Measurements from ENCODE around the gene SSBP3.

The SSBP3 gene

DNA sequence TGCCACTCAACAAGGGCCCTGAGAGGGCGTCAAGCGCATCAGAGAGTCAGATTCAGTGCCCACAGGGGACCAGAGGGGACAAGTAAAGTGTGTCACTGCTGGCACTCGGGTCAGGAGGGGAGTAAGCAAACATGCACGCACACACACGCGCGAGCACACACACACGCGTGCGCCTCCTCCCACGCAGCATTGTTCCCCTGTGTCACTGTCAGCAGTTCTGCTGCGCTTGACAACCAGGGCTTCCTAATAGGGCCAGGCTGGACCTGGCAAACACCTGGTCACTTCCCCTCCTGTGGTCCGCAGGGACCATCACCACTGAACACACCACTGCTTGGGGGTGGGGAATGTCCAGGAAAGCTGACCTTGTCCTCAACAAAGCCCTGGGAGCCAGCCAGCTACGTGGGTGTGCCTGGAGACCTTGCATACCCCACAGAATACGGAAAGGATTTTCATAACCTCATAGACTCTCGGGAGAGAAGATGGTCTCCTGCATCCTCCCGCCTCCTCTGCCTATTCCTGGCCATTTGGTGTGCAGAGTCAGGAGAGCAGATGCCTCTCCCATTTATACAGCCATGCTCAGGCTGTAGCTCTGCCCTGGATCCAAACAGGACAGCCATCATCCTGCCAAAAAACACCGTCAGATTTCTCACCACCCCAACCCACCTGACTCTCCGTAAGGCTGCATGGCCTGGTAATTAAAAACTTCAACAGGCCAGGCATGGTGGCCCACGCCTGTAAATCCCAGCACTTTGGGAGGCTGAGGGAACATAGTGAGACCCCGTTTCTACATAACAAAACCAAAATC lies 73.2 kb downstream of the SSBP3 start:
- TF ChIP-seq, protein P1, sequence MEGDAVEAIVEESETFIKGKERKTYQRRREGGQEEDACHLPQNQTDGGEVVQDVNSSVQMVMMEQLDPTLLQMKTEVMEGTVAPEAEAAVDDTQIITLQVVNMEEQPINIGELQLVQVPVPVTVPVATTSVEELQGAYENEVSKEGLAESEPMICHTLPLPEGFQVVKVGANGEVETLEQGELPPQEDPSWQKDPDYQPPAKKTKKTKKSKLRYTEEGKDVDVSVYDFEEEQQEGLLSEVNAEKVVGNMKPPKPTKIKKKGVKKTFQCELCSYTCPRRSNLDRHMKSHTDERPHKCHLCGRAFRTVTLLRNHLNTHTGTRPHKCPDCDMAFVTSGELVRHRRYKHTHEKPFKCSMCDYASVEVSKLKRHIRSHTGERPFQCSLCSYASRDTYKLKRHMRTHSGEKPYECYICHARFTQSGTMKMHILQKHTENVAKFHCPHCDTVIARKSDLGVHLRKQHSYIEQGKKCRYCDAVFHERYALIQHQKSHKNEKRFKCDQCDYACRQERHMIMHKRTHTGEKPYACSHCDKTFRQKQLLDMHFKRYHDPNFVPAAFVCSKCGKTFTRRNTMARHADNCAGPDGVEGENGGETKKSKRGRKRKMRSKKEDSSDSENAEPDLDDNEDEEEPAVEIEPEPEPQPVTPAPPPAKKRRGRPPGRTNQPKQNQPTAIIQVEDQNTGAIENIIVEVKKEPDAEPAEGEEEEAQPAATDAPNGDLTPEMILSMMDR (IDR thresholded peaks at IDR 0.05; ENCODE audit: extremely low read depth, insufficient read depth, missing control alignments) = no peak
- in situ Hi-C loops (cut with MboI; ENCODE audit: low pct_unique_long_range_greater_than_20kb, low sequenced_read_pairs, unreplicated experiment) = no loop called here
- DNase-seq (ENCODE audit: low spot score) = no peak

DNA sequence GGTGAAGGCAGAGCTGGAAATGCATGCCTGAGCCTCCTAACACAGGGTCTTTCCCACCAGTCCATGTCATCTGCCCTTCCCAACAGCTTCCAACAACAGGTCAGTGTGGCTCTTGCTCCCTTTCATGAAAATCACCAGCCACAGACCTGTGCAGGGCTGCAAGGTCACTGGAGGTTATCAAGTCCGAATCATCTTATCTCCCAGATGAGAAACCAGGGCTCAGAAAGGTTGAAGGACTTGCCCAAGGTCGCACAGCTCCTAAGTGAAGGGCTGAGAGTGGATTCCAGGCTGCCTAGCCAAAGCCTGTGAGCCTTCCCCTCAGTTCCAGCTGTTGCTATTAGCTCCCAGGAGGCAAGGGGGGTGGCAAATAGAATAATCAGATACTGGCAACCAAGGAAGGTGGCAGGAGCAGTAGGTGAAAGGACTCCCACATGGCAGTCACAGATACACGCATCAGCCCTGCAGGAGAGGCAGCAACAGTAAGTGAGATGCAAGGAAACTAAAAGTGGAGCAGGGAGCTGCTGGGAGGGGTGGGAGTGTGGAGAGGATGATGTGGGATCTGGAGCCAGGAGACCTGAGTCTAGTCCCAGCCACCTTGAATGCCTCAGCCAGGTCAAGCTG lies 74.2 kb downstream of the SSBP3 start:
- TF ChIP-seq, protein P1 (IDR thresholded peaks at IDR 0.05; ENCODE audit: extremely low read depth, insufficient read depth, missing control alignments) = no peak
- no peak for DNase-seq (ENCODE audit: low spot score)
- in situ Hi-C loops (cut with MboI; ENCODE audit: low pct_unique_long_range_greater_than_20kb, low sequenced_read_pairs, unreplicated experiment) = no loop called here

DNA sequence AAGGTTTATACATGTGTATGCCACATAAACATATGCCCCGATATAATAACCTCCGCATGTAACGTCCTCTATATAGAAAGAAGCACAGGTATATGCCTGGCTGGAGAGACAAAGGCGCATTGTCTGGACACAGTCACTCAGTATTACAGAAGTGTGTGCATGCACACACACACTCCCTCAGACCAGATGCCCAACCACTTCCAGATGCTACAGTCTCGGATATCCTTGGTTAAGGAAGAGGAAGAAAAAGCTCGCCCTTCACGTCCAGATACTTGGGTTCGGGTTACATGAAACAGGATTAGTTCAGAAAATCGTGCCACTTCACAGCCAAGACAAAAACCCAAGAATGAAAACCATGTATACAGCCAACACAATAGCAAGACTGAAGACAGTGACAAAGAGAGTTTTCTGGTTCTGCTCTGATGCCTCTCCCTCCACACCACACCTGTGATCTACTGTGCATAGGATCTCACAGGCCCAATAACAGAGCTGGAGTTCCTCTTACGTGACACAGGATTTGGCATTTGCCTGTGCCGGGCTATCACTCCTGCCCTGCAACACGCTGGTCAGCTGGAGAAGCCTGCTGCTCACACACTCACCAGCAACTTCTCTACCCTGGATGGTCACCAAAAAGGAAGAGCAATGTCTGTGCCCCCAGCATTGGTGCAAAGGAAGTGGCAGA lies 75.0 kb downstream of the SSBP3 start:
- in situ Hi-C loops (cut with MboI; ENCODE audit: low pct_unique_long_range_greater_than_20kb, low sequenced_read_pairs, unreplicated experiment) = no loop called here
- no peak for DNase-seq (ENCODE audit: low spot score)
- TF ChIP-seq, protein P1 (IDR thresholded peaks at IDR 0.05; ENCODE audit: extremely low read depth, insufficient read depth, missing control alignments) = no peak

DNA sequence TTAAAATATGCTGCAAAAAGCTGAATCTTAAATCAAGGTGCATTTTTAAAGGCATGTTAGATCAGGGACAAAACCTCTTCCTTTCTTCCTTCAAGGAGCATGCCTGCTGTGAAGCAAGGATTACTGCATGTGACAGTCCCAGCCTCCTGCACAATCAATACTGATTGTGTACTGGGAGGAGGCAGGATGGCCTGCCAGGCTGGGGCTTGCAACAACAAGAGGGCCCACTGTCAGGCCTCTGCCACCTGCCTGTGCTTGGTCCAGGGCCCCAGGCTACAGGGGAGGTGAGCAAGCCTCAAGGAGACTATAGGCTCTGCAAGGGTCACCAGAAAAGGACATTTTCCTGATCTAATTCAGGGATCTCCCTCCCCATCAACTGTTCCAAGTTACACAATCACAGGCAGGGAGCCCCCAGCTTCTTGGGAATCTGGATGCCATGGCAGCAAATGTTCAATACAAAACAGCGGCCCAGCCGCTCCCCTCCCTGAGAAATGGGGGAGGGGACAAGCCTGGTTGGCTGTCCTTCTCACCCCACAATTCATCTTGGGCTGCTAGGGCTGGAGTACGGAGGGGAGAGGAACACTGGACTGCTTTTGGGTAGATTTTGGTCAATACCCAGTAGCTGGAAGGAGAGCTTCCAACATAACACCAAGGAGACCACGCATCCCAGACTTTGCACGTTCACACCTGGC lies 76.7 kb downstream of the SSBP3 start:
- in situ Hi-C loops (cut with MboI; ENCODE audit: low pct_unique_long_range_greater_than_20kb, low sequenced_read_pairs, unreplicated experiment) = no loop called here
- TF ChIP-seq, protein P1 (IDR thresholded peaks at IDR 0.05; ENCODE audit: extremely low read depth, insufficient read depth, missing control alignments) = no peak
- no peak for DNase-seq (ENCODE audit: low spot score)

DNA sequence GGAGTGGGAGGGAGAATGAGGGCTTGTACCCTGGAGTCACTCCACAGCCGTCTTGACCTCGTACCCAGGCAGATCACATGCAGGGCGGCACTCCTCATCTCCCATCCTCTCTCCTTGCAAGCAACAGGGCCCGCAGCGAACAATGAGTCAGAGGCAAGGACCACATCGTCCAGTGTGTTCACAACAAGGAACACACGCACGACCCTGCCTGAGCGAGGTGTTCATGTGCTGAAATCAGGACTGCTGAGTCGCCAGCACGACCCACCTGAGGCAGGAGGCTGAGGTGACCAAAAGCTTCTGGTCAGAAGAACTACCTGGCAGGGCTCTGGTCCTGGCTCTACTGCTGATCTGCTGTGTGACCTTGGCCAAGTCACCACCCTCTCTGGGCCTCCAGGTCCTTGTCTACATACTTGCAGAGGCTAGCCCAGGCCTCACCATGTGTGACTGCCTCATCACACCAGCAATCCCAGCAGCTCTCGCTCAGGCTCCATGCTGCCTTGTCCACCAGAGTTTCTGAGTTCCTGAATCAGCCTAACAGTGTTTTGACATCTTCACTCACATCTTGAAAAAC lies 78.0 kb downstream of the SSBP3 start:
- no peak for DNase-seq (ENCODE audit: low spot score)
- in situ Hi-C loops (cut with MboI; ENCODE audit: low pct_unique_long_range_greater_than_20kb, low sequenced_read_pairs, unreplicated experiment) = no loop called here
- TF ChIP-seq, protein P1 (IDR thresholded peaks at IDR 0.05; ENCODE audit: extremely low read depth, insufficient read depth, missing control alignments) = no peak

All from GM13977 (cell line).